NB4 (cell line): ENCODE measurements around the gene TLL2.

Experiments used
- DNase-seq: peaks from one replicate; pipeline ENCODE4 v3.0.0; 2010; ENCODE audit warnings: low read depth
- H3K4me3 ChIP-seq: one replicate; pipeline ENCODE4 v1.5.1; 2011; ENCODE audit warnings: mild to moderate bottlenecking, low read depth, low read length, moderate library complexity
- CTCF ChIP-seq: IDR thresholded peaks from one replicate; pipeline ENCODE4 v1.5.1; 2012; ENCODE audit warnings: low read depth, low read length
- MAX ChIP-seq: IDR thresholded peaks from 2 replicates; pipeline ENCODE4 v1.6.1; 2011; ENCODE audit warnings: low read depth, low read length
- MYC ChIP-seq: IDR thresholded peaks from 2 replicates; pipeline ENCODE4 v1.6.1; 2011; ENCODE audit warnings: low read depth, low read length
- POLR2A ChIP-seq: IDR thresholded peaks from 2 replicates; pipeline ENCODE4 v1.6.1; 2011; ENCODE audit warnings: mild to moderate bottlenecking; ENCODE audit not compliant: insufficient read length; ENCODE audit errors: extremely low read depth

TLL2 gene

GRCh38 chr10:96337106-96337505, 176.6 kb downstream of the TLL2 start:
- no peak for TF ChIP-seq CTCF
- no peak for TF ChIP-seq MYC
- no peak for TF ChIP-seq MAX
- TF ChIP-seq POLR2A = no peak
- no peak overlapping the region for H3K4me3 ChIP-seq
- DNase-seq = no peak

- H3K4me3 ChIP-seq = no peak overlapping the region
- peak; percentile 84 for TF ChIP-seq CTCF
- no peak for TF ChIP-seq MYC
- DNase-seq = peak; percentile 48
Observed at GRCh38 chr10:96334616-96335526, 178.9 kb downstream of the TLL2 start.

GRCh38 chr10:96333101-96333500, 180.6 kb downstream of the TLL2 start:
- no peak for DNase-seq
- TF ChIP-seq POLR2A = no peak
- no peak for TF ChIP-seq MAX
- no peak for TF ChIP-seq MYC
- TF ChIP-seq CTCF = no peak
- H3K4me3 ChIP-seq = no peak overlapping the region

GRCh38 chr10:96327462-96327861, 186.3 kb downstream of the TLL2 start:
- TF ChIP-seq CTCF (no peak), POLR2A (no peak), MYC (no peak), MAX (no peak)
- DNase-seq = no peak
- H3K4me3 ChIP-seq = no peak overlapping the region

- DNase-seq = no peak
- no peak for TF ChIP-seq MAX
- no peak for TF ChIP-seq MYC
- no peak for TF ChIP-seq CTCF
- TF ChIP-seq POLR2A = no peak
- H3K4me3 ChIP-seq = no peak overlapping the region
Observed at GRCh38 chr10:96325719-96326373, 187.9 kb downstream of the TLL2 start.

- no peak for DNase-seq
- H3K4me3 ChIP-seq = no peak overlapping the region
- no peak for TF ChIP-seq MAX
- TF ChIP-seq POLR2A = no peak
- no peak for TF ChIP-seq CTCF
- no peak for TF ChIP-seq MYC
Observed at GRCh38 chr10:96324447-96324846, 189.3 kb downstream of the TLL2 start.
